Measurements from ENCODE around the gene TIMP2. TPM values are rescaled to one million over a fixed set of nuclear protein-coding genes. Genes with fewer than 3 reads are reported as not detected.
A peak's percentile ranks its signal among the peaks of the same experiment; 100 is the strongest.
"Not testable (repeated sequence)": the region's sequence is repeated elsewhere in the genome, so short reads cannot be mapped to it uniquely, and the experiment has no call there.

Gene TIMP2
- total RNA-seq, 1 experiment from 2014 or later, result 29.0 TPM

DNA sequence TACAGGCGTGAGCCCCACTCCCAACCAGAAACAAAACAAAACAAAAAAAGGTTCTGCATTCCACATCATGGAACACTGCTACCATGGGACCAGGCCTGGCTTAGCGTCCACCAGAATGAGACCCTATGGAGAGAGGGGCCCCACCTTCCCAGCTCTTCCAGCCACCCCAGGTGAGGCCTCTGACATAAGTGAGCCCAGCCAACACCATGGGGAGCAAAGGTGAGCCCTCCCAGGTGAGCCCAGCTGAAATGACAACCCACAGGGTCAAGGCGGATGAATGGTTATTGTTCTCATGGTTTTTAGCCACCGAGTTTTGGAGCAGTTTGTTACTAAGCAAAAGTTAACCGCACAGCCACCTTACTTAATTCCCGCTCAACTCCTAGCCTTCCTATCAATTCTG is 38.2 kb upstream of the TIMP2 start:
- H3K27ac ChIP-seq (ENCODE audit: insufficient read length, low read depth, low read length), result no peak overlapping the region
- no peak overlapping the region for H3K18ac ChIP-seq (ENCODE audit: insufficient read length, low read depth, low read length)
- H3T11ph ChIP-seq (ENCODE audit: low read length), result no peak overlapping the region
- no peaks in the 10 kb centered on the region for H3K79me1 ChIP-seq (ENCODE audit: insufficient read depth, low read depth, low read length, poor library complexity, severe bottlenecking)
- no peaks in the 10 kb centered on the region for H3K4me1 Mint-ChIP-seq
- no peak overlapping the region for H2BK12ac ChIP-seq (ENCODE audit: insufficient read length, low read depth, low read length)
- no peaks in the 10 kb centered on the region for H3K4me1 ChIP-seq (ENCODE audit: insufficient read depth, low read length)
- H4K20me1 ChIP-seq (ENCODE audit: control insufficient read depth, insufficient read depth, insufficient read length), result no peaks in the 10 kb centered on the region
- no peaks in the 10 kb centered on the region for H3K36me3 Mint-ChIP-seq (ENCODE audit: insufficient read depth in 1 of 3, low read depth in 3 of 3)
- no peaks in the 10 kb centered on the region for H3K9me3 ChIP-seq (ENCODE audit: control insufficient read depth, low read depth, low read length)
- no peak overlapping the region for H2BK5ac ChIP-seq (ENCODE audit: insufficient read length, low read length)
- H2AFZ ChIP-seq (ENCODE audit: low read length), result no peak overlapping the region
- H4K5ac ChIP-seq (ENCODE audit: insufficient read length, low read depth, low read length), result no peak overlapping the region
- no peaks in the 10 kb centered on the region for H3K79me2 ChIP-seq (ENCODE audit: insufficient read depth, low read length)
- no peak overlapping the region for H3K4ac ChIP-seq (ENCODE audit: low read depth, low read length)
- H3K23ac ChIP-seq (ENCODE audit: insufficient read length, low read depth, low read length), result no peak overlapping the region
- no peaks in the 10 kb centered on the region for H3K23me2 ChIP-seq (ENCODE audit: insufficient read length, low read depth, low read length, poor library complexity, severe bottlenecking)
- H4K91ac ChIP-seq (ENCODE audit: insufficient read length, low read depth, low read length), result no peak overlapping the region
- peaks cover 2% of the 10 kb centered on the region for H3K27me3 Mint-ChIP-seq (ENCODE audit: low read depth)
- no peak overlapping the region for H2AK5ac ChIP-seq (ENCODE audit: insufficient read length, low read length)
- H3K9me3 Mint-ChIP-seq, result no peaks in the 10 kb centered on the region; a peak in 1 of 5 replicates
- no peak overlapping the region for H2BK20ac ChIP-seq (ENCODE audit: low read depth, low read length, poor library complexity, severe bottlenecking)
- no CpG with 5 or more reads among the region's 6 CpGs for WGBS (ENCODE audit: extremely low coverage, insufficient read length, low lambda C conversion rate)
- DNase-seq, result no peak
- H3K4me2 ChIP-seq (ENCODE audit: insufficient read depth, insufficient read length, low read length), result no peak overlapping the region
- H3K27ac Mint-ChIP-seq, result 0 out of 7 replicates have a peak overlapping the region, but pooled peaks of 1 of the 3 experiments have one; percentile 52
- H3K27me3 ChIP-seq (ENCODE audit: insufficient read depth, low read length), result no peaks in the 10 kb centered on the region
- no peak overlapping the region for H4K8ac ChIP-seq (replicated peaks; ENCODE audit: insufficient read length, low read depth, low read length)
- H3K4me3 Mint-ChIP-seq, result no peak overlapping the region
- no peak overlapping the region for H3K56ac ChIP-seq (ENCODE audit: insufficient read length, low read depth, low read length)
- H2BK120ac ChIP-seq (ENCODE audit: low read depth, low read length, poor library complexity, severe bottlenecking), result no peak overlapping the region
- TF ChIP-seq, protein P1, sequence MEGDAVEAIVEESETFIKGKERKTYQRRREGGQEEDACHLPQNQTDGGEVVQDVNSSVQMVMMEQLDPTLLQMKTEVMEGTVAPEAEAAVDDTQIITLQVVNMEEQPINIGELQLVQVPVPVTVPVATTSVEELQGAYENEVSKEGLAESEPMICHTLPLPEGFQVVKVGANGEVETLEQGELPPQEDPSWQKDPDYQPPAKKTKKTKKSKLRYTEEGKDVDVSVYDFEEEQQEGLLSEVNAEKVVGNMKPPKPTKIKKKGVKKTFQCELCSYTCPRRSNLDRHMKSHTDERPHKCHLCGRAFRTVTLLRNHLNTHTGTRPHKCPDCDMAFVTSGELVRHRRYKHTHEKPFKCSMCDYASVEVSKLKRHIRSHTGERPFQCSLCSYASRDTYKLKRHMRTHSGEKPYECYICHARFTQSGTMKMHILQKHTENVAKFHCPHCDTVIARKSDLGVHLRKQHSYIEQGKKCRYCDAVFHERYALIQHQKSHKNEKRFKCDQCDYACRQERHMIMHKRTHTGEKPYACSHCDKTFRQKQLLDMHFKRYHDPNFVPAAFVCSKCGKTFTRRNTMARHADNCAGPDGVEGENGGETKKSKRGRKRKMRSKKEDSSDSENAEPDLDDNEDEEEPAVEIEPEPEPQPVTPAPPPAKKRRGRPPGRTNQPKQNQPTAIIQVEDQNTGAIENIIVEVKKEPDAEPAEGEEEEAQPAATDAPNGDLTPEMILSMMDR (conservative IDR thresholded peaks at IDR 0.05), result no peak
- H2BK15ac ChIP-seq (ENCODE audit: low read depth, low read length), result no peak overlapping the region
- no peak overlapping the region for H3K9ac ChIP-seq (ENCODE audit: extremely low read depth, insufficient read length, low read length)
- no peak overlapping the region for H3K14ac ChIP-seq (ENCODE audit: insufficient read depth, low read length)

DNA sequence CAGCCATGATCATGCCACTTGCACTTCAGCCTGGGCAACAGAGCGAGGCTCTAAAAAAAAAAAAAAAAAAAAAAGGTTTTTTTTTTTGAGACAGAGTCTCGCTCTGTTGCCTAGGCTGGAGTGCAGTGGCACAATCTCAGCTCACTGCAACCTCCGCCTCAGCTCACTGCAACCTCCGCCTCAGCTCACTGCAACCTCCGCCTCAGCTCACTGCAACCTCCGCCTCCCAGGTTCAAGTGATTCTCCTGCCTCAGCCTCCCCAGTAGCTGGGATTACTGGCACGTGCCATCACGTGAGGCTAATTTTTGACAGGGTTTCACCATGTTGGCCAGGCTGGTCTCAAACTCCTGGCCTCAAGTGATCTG is 37.8 kb upstream of the TIMP2 start:
- not testable (repeated sequence) for H3K4me1 Mint-ChIP-seq; H3K4me3 Mint-ChIP-seq; DNase-seq; H3K9me3 Mint-ChIP-seq; H3K27ac Mint-ChIP-seq; H3K27me3 Mint-ChIP-seq (ENCODE audit: low read depth); H3T11ph ChIP-seq (ENCODE audit: low read length); H2BK120ac ChIP-seq (ENCODE audit: low read depth, low read length, poor library complexity, severe bottlenecking); H2BK5ac ChIP-seq (ENCODE audit: insufficient read length, low read length); H3K79me2 ChIP-seq (ENCODE audit: insufficient read depth, low read length); H2AFZ ChIP-seq (ENCODE audit: low read length); H3K4me1 ChIP-seq (ENCODE audit: insufficient read depth, low read length); H3K56ac ChIP-seq (ENCODE audit: insufficient read length, low read depth, low read length); H3K4me2 ChIP-seq (ENCODE audit: insufficient read depth, insufficient read length, low read length); H2BK15ac ChIP-seq (ENCODE audit: low read depth, low read length); H3K23ac ChIP-seq (ENCODE audit: insufficient read length, low read depth, low read length); H2BK20ac ChIP-seq (ENCODE audit: low read depth, low read length, poor library complexity, severe bottlenecking); H4K91ac ChIP-seq (ENCODE audit: insufficient read length, low read depth, low read length); H3K9ac ChIP-seq (ENCODE audit: extremely low read depth, insufficient read length, low read length); H3K23me2 ChIP-seq (ENCODE audit: insufficient read length, low read depth, low read length, poor library complexity, severe bottlenecking); H3K4ac ChIP-seq (ENCODE audit: low read depth, low read length); H2BK12ac ChIP-seq (ENCODE audit: insufficient read length, low read depth, low read length); H3K36me3 Mint-ChIP-seq (ENCODE audit: insufficient read depth in 1 of 3, low read depth in 3 of 3); H4K8ac ChIP-seq (replicated peaks; ENCODE audit: insufficient read length, low read depth, low read length); H4K20me1 ChIP-seq (ENCODE audit: control insufficient read depth, insufficient read depth, insufficient read length); H3K18ac ChIP-seq (ENCODE audit: insufficient read length, low read depth, low read length); H4K5ac ChIP-seq (ENCODE audit: insufficient read length, low read depth, low read length); H3K27ac ChIP-seq (ENCODE audit: insufficient read length, low read depth, low read length); H3K79me1 ChIP-seq (ENCODE audit: insufficient read depth, low read depth, low read length, poor library complexity, severe bottlenecking); H3K9me3 ChIP-seq (ENCODE audit: control insufficient read depth, low read depth, low read length); H3K14ac ChIP-seq (ENCODE audit: insufficient read depth, low read length); H3K27me3 ChIP-seq (ENCODE audit: insufficient read depth, low read length); H2AK5ac ChIP-seq (ENCODE audit: insufficient read length, low read length)
- no CpG with 5 or more reads among the region's 8 CpGs for WGBS (ENCODE audit: extremely low coverage, insufficient read length, low lambda C conversion rate)

All from H9 (cell line).